HG02885 (cell line): Measurements from ENCODE around the gene PPAN.

Experiments
- ATAC-seq: cut with Tn5 transposase; IDR thresholded peaks from one replicate; pipeline ENCODE4 v1.9.1; 2021; ENCODE audit warnings: mild to moderate bottlenecking; ENCODE audit not compliant: unreplicated experiment, poor library complexity

PPAN gene

GRCh38 chr19:10112037-10112761 lies 6.0 kb downstream of the PPAN start:
- no peak for ATAC-seq

- peak; percentile 38 for ATAC-seq
Observed at GRCh38 chr19:10112895-10113591, 6.9 kb downstream of the PPAN start.

GRCh38 chr19:10113592-10113963 lies 7.4 kb downstream of the PPAN start:
- no peak for ATAC-seq

- ATAC-seq, result no peak
Observed at GRCh38 chr19:10113964-10114650, 7.9 kb downstream of the PPAN start.

- no peak for ATAC-seq
Observed at GRCh38 chr19:10114651-10115391, 8.7 kb downstream of the PPAN start.

GRCh38 chr19:10115392-10116084 lies 9.4 kb downstream of the PPAN start:
- no peak for ATAC-seq

GRCh38 chr19:10116085-10116865 lies 10.1 kb downstream of the PPAN start:
- no peak for ATAC-seq

GRCh38 chr19:10116866-10117616 lies 10.9 kb downstream of the PPAN start:
- no peak for ATAC-seq

- no peak for ATAC-seq
Observed at GRCh38 chr19:10118960-10119359, 12.8 kb downstream of the PPAN start.

GRCh38 chr19:10120538-10121189 lies 14.5 kb downstream of the PPAN start:
- ATAC-seq, result no peak

GRCh38 chr19:10122045-10122444 lies 15.9 kb downstream of the PPAN start:
- no peak for ATAC-seq

- ATAC-seq, result no peak
Observed at GRCh38 chr19:10124429-10124828, 18.3 kb downstream of the PPAN start.

GRCh38 chr19:10126213-10126639 lies 20.1 kb downstream of the PPAN start:
- ATAC-seq, result no peak

GRCh38 chr19:10132905-10133304 lies 26.7 kb downstream of the PPAN start:
- no peak for ATAC-seq

- ATAC-seq, result no peak
Observed at GRCh38 chr19:10133596-10133995, 27.4 kb downstream of the PPAN start.

- ATAC-seq, result no peak
Observed at GRCh38 chr19:10134040-10134439, 27.9 kb downstream of the PPAN start.

- ATAC-seq, result no peak
Observed at GRCh38 chr19:10135551-10136334, 29.6 kb downstream of the PPAN start.
